ENCODE results near the gene PTGDS.

PTGDS gene

GRCh38 chr9:136977223-136977622, at the start of gene PTGDS:
Gene PTGDS, plus strand, starts transcription at chr9:136977504. Its CDS starts 75 bp downstream, at chr9:136977579.
- no peak for DNase-seq

- DNase-seq, result no peak
These were observed 48.7 kb upstream of the PTGDS start for GRCh38 chr9:136928591-136928990.

- DNase-seq, result no peak
These were observed 47.3 kb upstream of the PTGDS start for GRCh38 chr9:136930014-136930413.

GRCh38 chr9:136931611-136932130, 45.6 kb upstream of the PTGDS start:
- no peak for DNase-seq

GRCh38 chr9:136934277-136934676, 43.0 kb upstream of the PTGDS start:
- no peak for DNase-seq

GRCh38 chr9:136935651-136936050, 41.7 kb upstream of the PTGDS start:
- DNase-seq, result no peak

GRCh38 chr9:136936645-136937170, 40.6 kb upstream of the PTGDS start:
- no peak for DNase-seq

- no peak for DNase-seq
These were observed 39.9 kb upstream of the PTGDS start for GRCh38 chr9:136937186-136938001.

GRCh38 chr9:136939431-136939995, 37.8 kb upstream of the PTGDS start:
- no peak for DNase-seq

GRCh38 chr9:136939996-136940525, 37.2 kb upstream of the PTGDS start:
- no peak for DNase-seq

GRCh38 chr9:136940526-136941230, 36.6 kb upstream of the PTGDS start:
- no peak for DNase-seq

- no peak for DNase-seq
These were observed 35.8 kb upstream of the PTGDS start for GRCh38 chr9:136941231-136942111.

- no peak for DNase-seq
These were observed 35.0 kb upstream of the PTGDS start for GRCh38 chr9:136942112-136942880.

GRCh38 chr9:136942881-136943230, 34.4 kb upstream of the PTGDS start:
- no peak for DNase-seq

GRCh38 chr9:136943291-136944211, 33.8 kb upstream of the PTGDS start:
- peak; percentile 62 for DNase-seq

- no peak for DNase-seq
These were observed 33.1 kb upstream of the PTGDS start for GRCh38 chr9:136944212-136944518.

- DNase-seq, result peak; percentile 98
These were observed 32.6 kb upstream of the PTGDS start, which contains the start of the genes C8G and FBXW5 for GRCh38 chr9:136944519-136945332. Gene C8G, plus strand, starts transcription at chr9:136945243. Its CDS starts 78 bp downstream, at chr9:136945321. Gene FBXW5, minus strand, starts transcription at chr9:136944738. Its CDS starts 655 bp downstream, at chr9:136944083.

GRCh38 chr9:136945333-136946227, 31.7 kb upstream of the PTGDS start:
- no peak for DNase-seq
